AG09309 (cell line): ENCODE data around the gene GRIN2A.

ENCODE experiments used
- DNase-seq: peaks from one replicate; pipeline ENCODE4 v3.0.0-alpha.2; 2010; ENCODE audit warnings: low read depth
- H3K4me3 ChIP-seq: 2 replicates; pipeline ENCODE4 v1.5.1; 2011; ENCODE audit warnings: mild to moderate bottlenecking, low read depth, low read length, moderate library complexity; ENCODE audit not compliant: control insufficient read depth
- CTCF ChIP-seq: IDR thresholded peaks from 2 replicates; pipeline ENCODE4 v1.5.1; 2011; ENCODE audit warnings: mild to moderate bottlenecking, low read depth, low read length, inconsistent platforms; ENCODE audit not compliant: insufficient read depth, control insufficient read depth; ENCODE audit errors: missing control alignments

The GRIN2A gene

DNA sequence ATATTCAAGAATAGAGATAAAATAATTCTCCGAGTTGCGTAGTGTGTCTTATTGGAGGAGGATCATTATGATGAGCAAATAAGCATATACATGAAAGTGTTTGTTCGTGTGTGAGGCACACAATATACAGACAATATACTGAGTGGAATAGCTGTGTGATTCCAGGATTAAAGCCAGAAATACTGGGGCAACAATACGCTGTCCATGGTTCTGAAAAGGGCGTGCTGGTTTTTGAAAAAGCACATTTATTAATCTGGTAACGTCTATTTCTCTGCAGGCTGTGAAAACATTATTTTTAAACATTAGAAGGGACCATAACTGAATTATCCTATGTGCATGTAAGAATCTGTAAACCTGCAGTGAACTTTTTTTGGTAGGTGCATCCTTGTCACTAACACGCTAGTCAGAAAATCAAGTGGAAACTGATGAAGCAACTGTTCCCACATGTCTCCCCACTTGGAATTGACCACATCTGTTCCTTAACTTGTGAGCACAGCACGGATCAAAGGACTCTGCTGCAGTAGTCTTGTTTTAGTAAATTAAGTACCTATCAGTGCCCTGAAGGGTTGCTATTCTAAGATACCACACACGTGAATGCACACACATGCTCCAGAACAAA lies 346.0 kb downstream of the GRIN2A start:
- no peak overlapping the region for H3K4me3 ChIP-seq
- no peak for DNase-seq
- TF ChIP-seq CTCF: no peak

- no peak overlapping the region for H3K4me3 ChIP-seq
- DNase-seq: no peak
- no peak for TF ChIP-seq CTCF
Observed at GRCh38 chr16:9827062-9827752, 355.0 kb downstream of the GRIN2A start.

- no peak overlapping the region for H3K4me3 ChIP-seq
- TF ChIP-seq CTCF: no peak
Observed at GRCh38 chr16:9826656-9827055, 355.6 kb downstream of the GRIN2A start.

DNA sequence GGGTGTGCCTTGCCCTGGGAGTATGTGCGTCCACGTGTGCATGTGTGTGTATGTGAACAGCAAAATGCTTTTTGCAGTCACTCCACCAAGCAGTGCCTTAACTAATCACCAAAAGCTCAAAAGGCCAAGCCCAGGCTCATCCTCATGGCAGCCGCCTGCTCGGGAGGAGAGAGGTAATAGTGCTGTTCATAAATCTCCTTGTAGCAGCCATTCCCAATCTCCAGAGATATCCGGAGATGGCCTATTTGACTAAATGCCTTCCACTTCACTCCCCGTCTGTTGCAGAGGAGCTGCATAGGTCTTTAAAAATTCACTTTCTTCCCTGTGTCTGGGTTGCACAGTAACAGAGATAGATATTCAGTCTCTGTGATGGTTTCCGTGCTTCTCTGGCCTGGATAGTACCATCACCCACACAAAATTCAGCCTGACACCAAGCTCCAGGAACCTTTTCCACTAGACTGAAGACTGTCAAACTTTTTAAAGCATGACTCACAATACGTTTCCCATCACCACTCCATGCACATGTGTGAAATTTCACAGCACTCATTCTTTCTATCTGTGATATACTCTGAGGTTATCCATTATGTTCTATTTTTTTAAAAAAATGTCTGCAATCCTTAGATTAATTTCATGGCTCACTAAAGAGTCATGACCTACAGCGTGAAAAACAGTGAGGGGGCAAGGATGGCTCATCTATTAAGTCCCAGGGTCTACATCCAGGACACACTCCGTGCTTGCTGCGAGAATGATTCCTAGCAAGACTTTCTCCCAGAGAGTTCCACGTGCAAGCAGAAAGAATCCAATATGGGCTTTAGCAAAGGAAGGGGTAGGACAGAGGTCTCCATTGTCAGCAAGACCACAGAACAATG lies 357.8 kb downstream of the GRIN2A start:
- no peak for TF ChIP-seq CTCF
- no peak overlapping the region for H3K4me3 ChIP-seq
- no peak for DNase-seq

More at GRCh38 chr16:9826656-9827055, 355.6 kb downstream of the GRIN2A start:
- no peak for DNase-seq

DNA sequence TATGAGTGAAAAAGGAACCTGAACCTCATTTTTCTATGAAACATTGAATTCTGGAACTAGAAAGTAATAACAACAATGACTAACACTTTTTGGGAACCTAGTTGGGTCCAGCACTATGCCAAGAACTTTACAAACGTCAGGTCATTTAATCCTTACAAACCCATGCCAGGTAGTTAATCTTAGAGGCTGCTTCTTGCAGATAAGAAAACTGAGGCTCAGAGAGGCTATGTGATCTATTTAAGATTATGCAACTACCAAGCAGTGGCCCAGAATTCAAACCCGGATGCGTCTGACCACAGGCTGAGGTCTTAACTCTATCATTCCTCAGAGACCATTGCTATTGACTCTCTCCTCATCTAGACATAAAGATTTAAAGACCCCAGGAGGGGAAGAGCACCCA lies 358.7 kb downstream of the GRIN2A start:
- no peak for DNase-seq
- TF ChIP-seq CTCF: no peak

GRCh38 chr16:9821970-9822369 lies 360.3 kb downstream of the GRIN2A start:
- H3K4me3 ChIP-seq: no peak overlapping the region
- TF ChIP-seq CTCF: no peak
- no peak for DNase-seq

More for the DNA sequence above, 358.7 kb downstream of the GRIN2A start:
- H3K4me3 ChIP-seq: no peak overlapping the region
